HepG2 (cell line): ENCODE results near the gene SNX13. TPM values are rescaled to one million over a fixed set of nuclear protein-coding genes. Genes with fewer than 3 reads are reported as not detected.

ENCODE experiments used
- ATAC-seq: fragments of 200-7000 bp; cut with Tn5 transposase; 3 replicates; pipeline ENCODE4 v1.9.1; 2020; ENCODE audit warnings: mild to moderate bottlenecking, moderate library complexity
- BruUV-seq: library from RNA; stranded (reverse); fragments of 400-500 nt; replicated peaks from 2 replicates; lab custom pipeline; 2021; lab: Mats Ljungman, UMichigan
- CTCF ChIA-PET: fragments of 300-600 bp; formaldehyde crosslinking; extraction: SDS; loops from one replicate; lab custom pipeline; 2021; ENCODE audit warnings: low total read pairs, inconsistent platforms, low intra/inter-chr PET ratio; lab: Yijun Ruan, JAX
- POLR2A ChIA-PET: fragments of 350-600 bp; sonication (Branson Sonifier 250); formaldehyde crosslinking; loops from one replicate; lab custom pipeline; 2020; ENCODE audit warnings: antibody characterized with exemption, inconsistent platforms; lab: Yijun Ruan, JAX
- DNase-seq: peaks from one replicate; pipeline ENCODE4 v3.0.0-alpha.2; 2015; ENCODE audit warnings: low spot score
- FAIRE-seq: peaks from 3 replicates; lab custom pipeline; 2011; peaks lifted over from hg19 to GRCh38; lab: Jason Lieb, UNC
- H2AFZ ChIP-seq: one replicate; pipeline ENCODE4 v1.6.1; 2011; ENCODE audit warnings: low read length, inconsistent platforms
- H3K27ac ChIP-seq: fragments of 300-600 bp; 3 replicates; pipeline ENCODE4 v1.8.0; 2011; ENCODE audit warnings: mixed run types, mild to moderate bottlenecking, mixed read lengths, low read length, inconsistent platforms; ENCODE audit not compliant: insufficient read depth; ENCODE audit errors: extremely low read length
- H3K27me3 ChIP-seq, 2 experiments: fragments of 200-600 bp in 1 of 2; 2 replicates in 1 of 2; 3 replicates in 1 of 2; pipeline versions ENCODE4 v1.6.0 to v1.8.0; 2011; ENCODE audit warnings: low read length in 2 of 2, mild to moderate bottlenecking in 2 of 2, moderate library complexity in 2 of 2, inconsistent platforms in 1 of 2; ENCODE audit not compliant: insufficient read depth in 2 of 2, control insufficient read depth in 1 of 2
- H3K36me3 ChIP-seq, 2 experiments: fragments of 200-600 bp in 1 of 2; replicated peaks in 1 of 2; 2 replicates in 1 of 2; 3 replicates in 1 of 2; pipeline versions ENCODE4 v1.5.1 to v1.8.0; 2011; ENCODE audit warnings: low read length in 2 of 2, inconsistent platforms in 1 of 2; ENCODE audit not compliant: insufficient read depth in 2 of 2, control insufficient read depth in 1 of 2
- H3K4me1 ChIP-seq: 2 replicates; pipeline ENCODE4 v1.5.1; 2012; ENCODE audit warnings: low read length, inconsistent platforms; ENCODE audit not compliant: insufficient read depth
- H3K4me2 ChIP-seq: 2 replicates; pipeline ENCODE4 v1.6.0; 2011; ENCODE audit warnings: low read depth, low read length, inconsistent platforms
- H3K4me3 ChIP-seq, 3 experiments: fragments of 200-600 bp in 1 of 3; sonication (generic), shearing (Covaris generic) in 1 of 3; replicated peaks in 1 of 3; 2 replicates each; pipeline ENCODE4 v1.5.1; 2011 to 2016; ENCODE audit warnings: low read length in 3 of 3, inconsistent platforms in 2 of 3, low read depth in 2 of 3, mild to moderate bottlenecking in 2 of 3, control low read depth in 1 of 3, mixed read lengths in 1 of 3; ENCODE audit not compliant: insufficient read depth in 1 of 3
- H3K79me2 ChIP-seq: one replicate; pipeline ENCODE4 v1.6.1; 2011; ENCODE audit warnings: low read length, inconsistent platforms; ENCODE audit not compliant: insufficient read depth
- H3K9ac ChIP-seq: 2 replicates; pipeline ENCODE4 v1.6.0; 2011; ENCODE audit warnings: mild to moderate bottlenecking, low read depth, low read length, inconsistent platforms; ENCODE audit not compliant: insufficient read depth
- H3K9me3 ChIP-seq: 2 replicates; pipeline ENCODE4 v1.5.1; 2012; ENCODE audit warnings: mild to moderate bottlenecking, low read length
- H4K20me1 ChIP-seq: 2 replicates; pipeline ENCODE4 v1.6.0; 2011; ENCODE audit warnings: inconsistent platforms, mild to moderate bottlenecking, low read length, moderate library complexity; ENCODE audit not compliant: insufficient read depth
- DPF2 ChIP-seq: sonication (generic); formaldehyde crosslinking; IDR thresholded peaks from 2 replicates; pipeline ENCODE4 v1.4.0; 2020; ENCODE audit warnings: mild to moderate bottlenecking, low read depth, missing genetic modification reagents, borderline replicate concordance
- HNRNPLL ChIP-seq: fragments of 200-400 bp; formaldehyde crosslinking; IDR thresholded peaks from 2 replicates; pipeline ENCODE4 v1.6.1; 2017; ENCODE audit warnings: mild to moderate bottlenecking, low read depth, low read length; ENCODE audit not compliant: poor library complexity, severe bottlenecking
- MED13 ChIP-seq: sonication (generic); formaldehyde crosslinking; IDR thresholded peaks from 2 replicates; pipeline ENCODE4 v1.5.0; 2020; ENCODE audit warnings: missing genetic modification reagents
- NR2F2 ChIP-seq: IDR thresholded peaks from 2 replicates; pipeline ENCODE4 v1.6.1; 2012; ENCODE audit warnings: low read depth, inconsistent platforms, borderline replicate concordance
- RORA ChIP-seq: sonication (generic); formaldehyde crosslinking; IDR thresholded peaks from 2 replicates; pipeline ENCODE4 v1.5.0; 2020; ENCODE audit warnings: mild to moderate bottlenecking, missing genetic modification reagents, moderate library complexity
- SMC3 ChIP-seq: IDR thresholded peaks from 2 replicates; pipeline ENCODE4 v1.6.1; 2011; ENCODE audit warnings: low read length, improper control_type of control experiment
- SRF ChIP-seq: IDR thresholded peaks from 2 replicates; pipeline ENCODE4 v1.6.1; 2011; ENCODE audit warnings: mild to moderate bottlenecking, low read depth, low read length, moderate library complexity
- TBX3 ChIP-seq: fragments of 450-650 bp; IDR thresholded peaks from 2 replicates; pipeline ENCODE4 v1.6.1; 2017; ENCODE audit warnings: antibody characterized with exemption, mild to moderate bottlenecking, inconsistent platforms, borderline replicate concordance
- TSC22D2 ChIP-seq: sonication (generic); formaldehyde crosslinking; IDR thresholded peaks from 2 replicates; pipeline ENCODE4 v1.5.1; 2020; ENCODE audit warnings: missing genetic modification reagents, mild to moderate bottlenecking, borderline replicate concordance
- YEATS4 ChIP-seq: sonication (generic); formaldehyde crosslinking; IDR thresholded peaks from 2 replicates; pipeline ENCODE4 v1.4.0; 2020; ENCODE audit warnings: missing genetic modification reagents, borderline replicate concordance
- ZNF263 ChIP-seq: sonication (generic); formaldehyde crosslinking; IDR thresholded peaks from 2 replicates; pipeline ENCODE4 v1.4.0; 2020; ENCODE audit warnings: missing genetic modification reagents
- ZNF766 ChIP-seq: sonication (generic); formaldehyde crosslinking; IDR thresholded peaks from 2 replicates; pipeline ENCODE4 v1.5.0; 2020; ENCODE audit warnings: missing genetic modification reagents, borderline replicate concordance
- ZSCAN12 ChIP-seq: sonication (generic); formaldehyde crosslinking; IDR thresholded peaks from 2 replicates; pipeline ENCODE4 v1.9.0; 2021; ENCODE audit warnings: mild to moderate bottlenecking, missing genetic modification reagents
- WGBS: methylation state at CpG from one replicate; pipeline ENCODE4 v1.1.6; 2017; ENCODE audit warnings: low lambda C conversion rate; 5-methylcytosine and 5-hydroxymethylcytosine counted together
- in situ Hi-C: cut with HindIII; loops from 2 replicates; pipeline ENCODE4 v1.10.0; 2017; ENCODE audit warnings: low pct_unique_long_range_greater_than_20kb; ENCODE audit not compliant: extremely low pct_ligation_motif_present
- intact Hi-C: fragments of 100-400 bp; cut with micrococcal nuclease; formaldehyde crosslinking; loops from one replicate; pipeline ENCODE4 v1.10.0; 2022; ENCODE audit not compliant: unreplicated experiment
- polyA plus RNA-seq, 8 experiments: library from polyadenylated mRNA; depleted of rRNA in 3 of 8; stranded (reverse) in 7 of 8; unstranded in 1 of 8; fragments of >200 nt; fragmentation: Illumina TruSeq in 4 of 8; extraction: Trizol in 4 of 8; gene quantifications; 2 replicates each; pipeline versions ENCODE4 v1.2.1 to v1.2.3, GENCODE V29; 2011 to 2016; ENCODE audit warnings: low read depth in 4 of 8, missing spikeins in 1 of 8, mixed read lengths in 1 of 8; ENCODE audit not compliant: insufficient read depth in 1 of 8
- total RNA-seq, 5 experiments: library from RNA; depleted of rRNA; stranded (reverse); fragments of >200 nt; fragmentation: Illumina TruSeq; extraction: Trizol; gene quantifications; 2 replicates each; pipeline ENCODE4 v1.2.3, GENCODE V29; 2016; ENCODE audit warnings: low read depth in 1 of 5
- TF ChIP-seq, protein P1 (sequence below): sonication (generic); formaldehyde crosslinking; IDR thresholded peaks from 2 replicates; pipeline ENCODE4 v1.4.0; 2020; ENCODE audit warnings: missing genetic modification reagents
- TF ChIP-seq, protein P2 (sequence below): sonication (generic); formaldehyde crosslinking; IDR thresholded peaks from 2 replicates; pipeline ENCODE4 v1.4.0; 2020; ENCODE audit warnings: missing genetic modification reagents

Gene SNX13
- total and polyA plus RNA-seq, 2 of the 13 experiments (the other 11 are each of a cell fraction or from before 2014, with no cell fraction given): 14.3 to 32.3 TPM

DNA sequence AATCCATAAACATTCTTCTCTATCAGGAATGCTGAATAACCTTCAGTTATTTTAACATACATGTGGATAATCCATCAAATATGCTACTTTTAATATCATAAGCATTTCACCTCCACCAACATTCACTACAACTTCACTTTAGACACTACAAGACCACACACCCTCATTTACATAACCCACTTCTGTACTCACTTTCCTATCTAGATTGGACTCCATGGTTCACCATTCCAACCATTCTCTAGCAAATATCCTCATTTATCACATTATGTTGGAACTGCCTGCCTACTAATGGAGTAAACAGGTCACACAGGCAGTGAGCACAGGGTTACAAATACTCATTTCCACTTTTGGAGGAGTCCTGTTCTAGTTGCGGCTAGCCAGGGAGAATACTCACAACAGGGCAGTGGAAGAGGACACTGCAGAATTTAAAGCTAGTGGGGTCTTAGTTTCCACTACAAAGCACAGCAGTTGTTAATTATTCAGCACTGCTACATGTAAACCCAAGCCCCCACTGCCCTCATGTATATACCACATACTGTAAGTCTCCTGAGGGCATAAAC lies 18.4 kb downstream of the SNX13 start:
- peaks cover 89% of the 10 kb centered on the region for H3K79me2 ChIP-seq
- no peaks in the 10 kb centered on the region for H3K27me3 ChIP-seq
- ChIA-PET POLR2A (no interaction called here), CTCF (no interaction called here)
- intact Hi-C loops (no loop called here), in situ Hi-C loops (no loop called here)
- ATAC-seq (no peak), FAIRE-seq (no peak), DNase-seq (no peak)
- 0 out of 2 replicates have a peak, but pooled peaks cover 2% of the 10 kb centered on the region for H4K20me1 ChIP-seq
- H3K9me3 ChIP-seq: peaks cover 3% of the 10 kb centered on the region
- no peak for TF ChIP-seq TBX3
- no peak for TF ChIP-seq DPF2 (CRISPR knock-in tag)
- no peak for TF ChIP-seq SMC3
- TF ChIP-seq TSC22D2 (CRISPR knock-in tag): no peak
- TF ChIP-seq RORA: no peak
- TF ChIP-seq MED13: no peak
- no peak for TF ChIP-seq YEATS4 (CRISPR knock-in tag)
- no peak for TF ChIP-seq ZNF766 (CRISPR knock-in tag)
- no peak for TF ChIP-seq ZNF263
- TF ChIP-seq, protein P1, sequence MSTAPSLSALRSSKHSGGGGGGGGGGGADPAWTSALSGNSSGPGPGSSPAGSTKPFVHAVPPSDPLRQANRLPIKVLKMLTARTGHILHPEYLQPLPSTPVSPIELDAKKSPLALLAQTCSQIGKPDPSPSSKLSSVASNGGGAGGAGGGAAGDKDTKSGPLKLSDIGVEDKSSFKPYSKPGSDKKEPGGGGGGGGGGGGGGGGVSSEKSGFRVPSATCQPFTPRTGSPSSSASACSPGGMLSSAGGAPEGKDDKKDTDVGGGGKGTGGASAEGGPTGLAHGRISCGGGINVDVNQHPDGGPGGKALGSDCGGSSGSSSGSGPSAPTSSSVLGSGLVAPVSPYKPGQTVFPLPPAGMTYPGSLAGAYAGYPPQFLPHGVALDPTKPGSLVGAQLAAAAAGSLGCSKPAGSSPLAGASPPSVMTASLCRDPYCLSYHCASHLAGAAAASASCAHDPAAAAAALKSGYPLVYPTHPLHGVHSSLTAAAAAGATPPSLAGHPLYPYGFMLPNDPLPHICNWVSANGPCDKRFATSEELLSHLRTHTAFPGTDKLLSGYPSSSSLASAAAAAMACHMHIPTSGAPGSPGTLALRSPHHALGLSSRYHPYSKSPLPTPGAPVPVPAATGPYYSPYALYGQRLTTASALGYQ (CRISPR knock-in tag): no peak
- no peak for TF ChIP-seq NR2F2
- no peak for TF ChIP-seq ZSCAN12 (CRISPR knock-in tag)
- no peak for TF ChIP-seq HNRNPLL
- no peak for TF ChIP-seq SRF
- TF ChIP-seq, protein P2, sequence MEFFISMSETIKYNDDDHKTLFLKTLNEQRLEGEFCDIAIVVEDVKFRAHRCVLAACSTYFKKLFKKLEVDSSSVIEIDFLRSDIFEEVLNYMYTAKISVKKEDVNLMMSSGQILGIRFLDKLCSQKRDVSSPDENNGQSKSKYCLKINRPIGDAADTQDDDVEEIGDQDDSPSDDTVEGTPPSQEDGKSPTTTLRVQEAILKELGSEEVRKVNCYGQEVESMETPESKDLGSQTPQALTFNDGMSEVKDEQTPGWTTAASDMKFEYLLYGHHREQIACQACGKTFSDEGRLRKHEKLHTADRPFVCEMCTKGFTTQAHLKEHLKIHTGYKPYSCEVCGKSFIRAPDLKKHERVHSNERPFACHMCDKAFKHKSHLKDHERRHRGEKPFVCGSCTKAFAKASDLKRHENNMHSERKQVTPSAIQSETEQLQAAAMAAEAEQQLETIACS: no peak
- H3K4me3 ChIP-seq: no peak overlapping the region
- WGBS: 100% methylated on average over 1 of the region's 1 CpG
- H3K36me3 ChIP-seq: no peaks in the 10 kb centered on the region
- H3K9ac ChIP-seq: no peak overlapping the region
- no peak overlapping the region for H3K4me2 ChIP-seq
- BruUV-seq: no TSS peak
- H2AFZ ChIP-seq: no peak overlapping the region
- H3K4me1 ChIP-seq: peaks cover 31% of the 10 kb centered on the region
- no peak overlapping the region for H3K27ac ChIP-seq
